Measurements from ENCODE around the gene EVC. TPM values are rescaled to one million over a fixed set of nuclear protein-coding genes. Genes with fewer than 3 reads are reported as not detected.
"Not testable (repeated sequence)": the region's sequence is repeated elsewhere in the genome, so short reads cannot be mapped to it uniquely, and the experiment has no call there.

EVC gene
- total and polyA plus RNA-seq, 2 donors = 18.7 to 27.2 TPM

DNA sequence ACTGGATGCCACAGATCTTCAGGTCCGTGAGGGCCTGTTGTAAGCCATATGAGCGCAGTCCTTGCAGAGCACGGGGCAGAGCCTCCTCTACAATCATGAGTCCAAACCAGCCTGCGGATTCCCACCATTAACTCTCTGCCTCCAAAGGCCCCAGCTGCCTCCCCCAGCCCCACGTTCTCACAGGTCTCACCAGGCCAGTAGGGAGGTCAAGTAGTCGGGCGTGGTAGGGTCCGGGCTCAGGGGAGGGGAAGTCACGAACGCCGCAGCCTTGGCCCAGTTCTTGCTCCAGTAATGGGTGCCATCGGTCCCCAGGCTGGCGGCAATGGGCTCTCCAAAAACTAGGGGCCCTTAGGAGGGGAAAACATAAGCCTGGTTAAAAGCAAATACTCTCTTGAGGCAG, 128.3 kb downstream of the EVC start:
- DNase-seq (ENCODE audit: extremely low spot score) = no peak
- H3K4me1 ChIP-seq (ENCODE audit: insufficient read depth) = no peaks in the 10 kb centered on the region
- H3K4me3 ChIP-seq (ENCODE audit: low read depth, low read length) = no peak overlapping the region
- H3K27ac ChIP-seq (ENCODE audit: low read depth) = no peak overlapping the region
- 83% methylated on average over 13 of the region's 13 CpGs for whole genome bisulfite sequencing
- H3K36me3 ChIP-seq (ENCODE audit: insufficient read depth) = no peaks in the 10 kb centered on the region

DNA sequence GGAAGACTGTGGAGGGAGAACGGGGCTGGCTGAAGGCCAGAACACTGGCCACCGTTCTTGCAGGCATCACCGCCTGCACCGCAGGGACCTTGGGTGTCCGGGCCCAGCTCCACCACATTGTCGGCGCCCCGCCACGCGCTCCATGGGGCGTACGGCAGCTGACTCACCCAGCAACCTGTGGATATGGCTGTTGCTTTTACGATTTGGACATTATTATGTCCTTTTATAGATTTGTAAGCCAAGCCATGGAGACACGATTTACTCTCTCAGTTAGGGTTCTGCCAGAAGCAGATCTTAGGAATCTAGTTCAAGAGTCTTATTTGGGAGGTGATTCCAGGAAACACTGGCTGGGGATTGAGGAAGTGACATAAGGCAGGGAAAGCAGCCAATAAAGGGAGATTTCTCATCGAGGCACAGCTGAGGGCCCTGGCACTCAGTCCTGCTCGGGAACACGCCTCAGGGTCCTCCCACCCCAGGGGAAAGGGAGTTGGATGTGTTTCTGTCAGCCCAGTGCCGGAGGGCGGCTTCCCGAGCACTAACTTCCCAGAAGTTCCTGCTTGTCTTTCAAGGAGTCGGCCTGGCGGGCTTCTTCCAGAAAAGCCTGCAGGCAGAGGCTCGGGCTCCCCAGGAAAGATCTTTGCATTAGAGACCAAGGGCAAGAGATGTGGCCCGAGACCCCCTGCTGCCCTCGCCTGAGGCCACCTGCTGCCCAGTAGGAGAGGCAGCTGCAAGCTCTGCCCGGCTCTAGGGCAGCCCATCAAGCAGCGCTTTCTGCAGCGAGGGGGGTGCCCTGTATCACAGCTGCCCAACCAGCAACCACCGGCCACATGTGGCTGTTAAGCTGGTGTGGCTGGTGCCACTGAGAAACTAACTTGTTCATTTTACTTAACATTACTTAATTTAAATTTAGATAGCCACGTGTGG, 129.0 kb downstream of the EVC start:
- Histone ChIP-seq H3K4me1 (ENCODE audit: insufficient read depth) (no peaks in the 10 kb centered on the region), H3K4me3 (ENCODE audit: low read depth, low read length) (no peak overlapping the region), H3K27ac (ENCODE audit: low read depth) (no peak overlapping the region), H3K36me3 (ENCODE audit: insufficient read depth) (no peaks in the 10 kb centered on the region)
- peak; percentile 32 for DNase-seq (ENCODE audit: extremely low spot score)
- 33% methylated on average over 30 of the region's 30 CpGs for WGBS

DNA sequence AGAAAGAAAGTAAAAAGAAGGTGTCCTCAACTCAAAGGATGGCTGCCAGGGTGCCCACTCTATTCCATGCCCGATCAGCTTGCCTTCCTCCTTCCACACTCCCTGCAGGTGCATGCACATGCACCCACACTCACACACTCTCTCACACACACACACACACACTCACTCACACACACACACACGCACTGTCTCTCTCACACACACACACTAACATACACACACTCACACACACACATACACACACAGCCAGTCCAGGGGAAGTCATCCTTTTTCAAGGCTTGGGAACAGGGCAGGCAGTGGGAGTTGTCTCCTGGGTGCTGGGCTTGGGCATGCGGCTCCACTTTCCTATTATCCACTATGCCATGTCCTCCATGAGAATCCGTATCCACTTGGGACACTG, 131.5 kb downstream of the EVC start:
- Histone ChIP-seq H3K36me3 (ENCODE audit: insufficient read depth) (no peaks in the 10 kb centered on the region), H3K27ac (ENCODE audit: low read depth) (no peak overlapping the region), H3K4me1 (ENCODE audit: insufficient read depth) (no peaks in the 10 kb centered on the region), H3K4me3 (ENCODE audit: low read depth, low read length) (no peak overlapping the region)
- WGBS = 95% methylated on average over 4 of the region's 4 CpGs
- DNase-seq (ENCODE audit: extremely low spot score) = no peak

DNA sequence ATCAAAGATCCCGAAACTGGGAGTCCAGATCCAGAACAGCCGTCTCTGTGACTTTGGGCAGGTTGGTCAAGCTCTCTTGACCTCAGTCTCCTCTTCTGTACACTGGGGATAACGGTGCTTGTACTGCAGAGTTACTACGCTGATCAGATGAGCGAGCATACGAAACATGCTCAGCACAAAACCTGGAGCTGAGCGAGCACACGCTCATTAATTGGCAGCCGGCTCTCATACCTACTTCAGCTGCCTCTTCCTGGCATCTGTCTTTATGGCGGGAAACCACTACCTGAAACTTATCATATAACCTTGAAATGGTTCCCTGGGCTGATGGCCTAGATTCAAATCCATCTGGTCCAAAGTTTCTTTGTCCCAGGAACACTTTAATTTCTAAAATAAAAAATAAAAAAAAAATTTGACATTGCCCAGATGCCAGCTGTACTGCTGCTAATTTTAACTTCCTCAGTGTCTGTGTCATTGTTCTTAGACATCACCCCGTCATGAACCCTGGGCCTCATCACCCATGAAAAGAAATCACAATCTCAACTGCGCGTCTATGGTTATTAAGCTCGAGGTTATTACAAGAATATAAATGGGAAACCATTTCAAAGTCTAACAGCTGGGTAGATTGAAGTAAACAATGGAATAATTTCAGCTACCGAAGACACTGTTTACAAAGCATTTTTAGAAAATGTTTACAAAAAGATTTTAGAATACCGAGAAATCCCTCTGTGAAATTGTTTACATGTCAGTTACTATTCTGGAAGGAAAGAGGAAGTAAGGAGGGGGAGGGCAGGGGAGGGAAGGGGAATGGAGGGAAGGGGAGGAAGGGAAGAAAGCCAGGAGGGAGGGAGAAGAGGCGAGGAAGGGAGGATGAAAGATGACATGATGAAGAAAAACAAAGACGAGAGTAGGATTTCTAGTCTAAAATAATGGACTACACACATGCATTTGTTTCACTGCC, 132.9 kb downstream of the EVC start:
- WGBS = 53% methylated on average over 18 of the region's 18 CpGs
- no peak for DNase-seq (ENCODE audit: extremely low spot score)
- Histone ChIP-seq H3K36me3 (ENCODE audit: insufficient read depth) (no peaks in the 10 kb centered on the region), H3K27ac (ENCODE audit: low read depth) (no peak overlapping the region), H3K4me1 (ENCODE audit: insufficient read depth) (no peaks in the 10 kb centered on the region), H3K4me3 (ENCODE audit: low read depth, low read length) (no peak overlapping the region)

- Histone ChIP-seq H3K4me3 (ENCODE audit: low read depth, low read length) (no peak overlapping the region), H3K4me1 (ENCODE audit: insufficient read depth) (no peaks in the 10 kb centered on the region), H3K27ac (ENCODE audit: low read depth) (no peak overlapping the region), H3K36me3 (ENCODE audit: insufficient read depth) (no peaks in the 10 kb centered on the region)
- WGBS = 59% methylated on average over 13 of the region's 13 CpGs
- no peak for DNase-seq (ENCODE audit: extremely low spot score)
These were observed 134.3 kb downstream of the EVC start for GRCh38 chr4:5845035-5845905.

DNA sequence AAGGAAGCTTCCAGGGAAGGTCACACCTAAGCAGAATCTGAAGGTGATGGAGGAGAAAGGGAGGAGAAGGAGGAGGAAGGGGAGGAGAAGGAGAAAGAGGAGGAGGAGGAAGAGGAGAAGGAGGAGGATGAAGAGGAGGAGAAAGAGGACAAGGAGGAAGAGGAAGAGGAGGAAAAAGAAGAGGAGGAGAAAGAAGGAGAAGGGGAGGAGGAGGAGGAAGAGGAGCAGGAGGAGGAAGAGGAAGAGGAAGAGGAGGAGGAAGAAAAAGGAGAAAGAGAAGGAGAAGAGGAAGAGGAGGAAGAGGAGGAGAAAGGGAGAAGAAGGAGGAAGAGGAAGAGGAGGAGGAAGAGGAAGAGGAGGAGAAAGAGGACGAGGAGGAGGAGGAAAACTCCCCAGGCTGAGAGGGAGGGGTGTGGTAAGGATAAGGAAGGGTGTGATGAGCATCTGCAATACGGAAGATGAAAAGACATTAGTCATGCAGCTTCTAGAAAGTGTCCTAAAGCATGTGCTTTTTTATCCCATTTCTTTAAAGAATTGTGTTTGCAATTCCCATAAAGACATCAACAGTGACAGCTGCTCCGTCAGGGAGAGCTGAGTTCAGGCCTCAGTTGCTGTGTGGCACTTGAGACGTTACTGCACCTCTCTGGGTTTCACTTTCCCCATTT, 140.8 kb downstream of the EVC start:
- H3K27ac ChIP-seq (ENCODE audit: low read depth) = no peak overlapping the region
- DNase-seq (ENCODE audit: extremely low spot score) = no peak
- WGBS = 83% methylated on average over 4 of the region's 4 CpGs
- no peaks in the 10 kb centered on the region for H3K36me3 ChIP-seq (ENCODE audit: insufficient read depth)
- H3K4me1 ChIP-seq (ENCODE audit: insufficient read depth) = no peaks in the 10 kb centered on the region
- no peak overlapping the region for H3K4me3 ChIP-seq (ENCODE audit: low read depth, low read length)

- no peaks in the 10 kb centered on the region for H3K36me3 ChIP-seq (ENCODE audit: insufficient read depth)
- WGBS = 88% methylated on average over 9 of the region's 9 CpGs
- H3K27ac ChIP-seq (ENCODE audit: low read depth) = no peak overlapping the region
- DNase-seq (ENCODE audit: extremely low spot score) = no peak
- H3K4me3 ChIP-seq (ENCODE audit: low read depth, low read length) = no peak overlapping the region
- H3K4me1 ChIP-seq (ENCODE audit: insufficient read depth) = no peaks in the 10 kb centered on the region
These were observed 141.7 kb downstream of the EVC start for GRCh38 chr4:5852523-5853202.

GRCh38 chr4:5854929-5855328, 143.9 kb downstream of the EVC start:
- Histone ChIP-seq H3K36me3 (ENCODE audit: insufficient read depth) (no peaks in the 10 kb centered on the region), H3K4me1 (ENCODE audit: insufficient read depth) (no peaks in the 10 kb centered on the region), H3K27ac (ENCODE audit: low read depth) (no peak overlapping the region), H3K4me3 (ENCODE audit: low read depth, low read length) (no peak overlapping the region)
- WGBS = 90% methylated on average over 3 of the region's 3 CpGs
- no peak for DNase-seq (ENCODE audit: extremely low spot score)

DNA sequence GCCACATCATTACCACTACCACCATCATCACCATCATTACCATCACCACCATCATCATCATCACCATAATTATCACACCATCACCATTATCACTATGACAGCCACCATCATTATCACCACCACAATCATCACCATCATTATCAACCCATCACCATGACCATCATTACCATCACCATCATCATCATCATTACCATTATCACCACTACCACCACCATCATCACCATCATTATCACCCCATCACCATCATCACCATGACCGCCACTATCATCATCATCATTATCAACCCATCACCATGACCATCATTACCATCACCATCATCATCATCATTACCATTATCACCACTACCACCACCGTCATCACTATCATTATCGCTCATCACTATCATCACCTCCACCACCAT, 145.4 kb downstream of the EVC start:
- H3K4me3 ChIP-seq (ENCODE audit: low read depth, low read length); H3K4me1 ChIP-seq (ENCODE audit: insufficient read depth); H3K36me3 ChIP-seq (ENCODE audit: insufficient read depth); DNase-seq (ENCODE audit: extremely low spot score); H3K27ac ChIP-seq (ENCODE audit: low read depth): not testable (repeated sequence)
- WGBS = 99% methylated on average over 3 of the region's 3 CpGs

GRCh38 chr4:5857199-5857598, 146.2 kb downstream of the EVC start:
- Histone ChIP-seq H3K4me3 (ENCODE audit: low read depth, low read length) (no peak overlapping the region), H3K4me1 (ENCODE audit: insufficient read depth) (no peaks in the 10 kb centered on the region), H3K36me3 (ENCODE audit: insufficient read depth) (no peaks in the 10 kb centered on the region), H3K27ac (ENCODE audit: low read depth) (no peak overlapping the region)
- WGBS = 89% methylated on average over 2 of the region's 2 CpGs
- DNase-seq (ENCODE audit: extremely low spot score) = no peak

GRCh38 chr4:5858020-5858769, 147.2 kb downstream of the EVC start:
- H3K27ac ChIP-seq (ENCODE audit: low read depth) = no peak overlapping the region
- 92% methylated on average over 16 of the region's 16 CpGs for WGBS

More at GRCh38 chr4:5858020-5858769, 147.2 kb downstream of the EVC start:
- no peaks in the 10 kb centered on the region for H3K36me3 ChIP-seq (ENCODE audit: insufficient read depth)
- no peaks in the 10 kb centered on the region for H3K4me1 ChIP-seq (ENCODE audit: insufficient read depth)
- DNase-seq (ENCODE audit: extremely low spot score) = no peak
- H3K4me3 ChIP-seq (ENCODE audit: low read depth, low read length) = no peak overlapping the region

All from urinary bladder (tissue), 4 donors.